ENCODE data around the gene CFAP141.

CFAP141 gene

GRCh38 chr1:154174654-154175053, 31.5 kb downstream of the CFAP141 start:
- H3K4me3 ChIP-seq (replicated peaks; ENCODE audit: low read depth, low read length), result no peak overlapping the region
- no peak for DNase-seq (ENCODE audit: low read depth)
- TF ChIP-seq, protein P1, sequence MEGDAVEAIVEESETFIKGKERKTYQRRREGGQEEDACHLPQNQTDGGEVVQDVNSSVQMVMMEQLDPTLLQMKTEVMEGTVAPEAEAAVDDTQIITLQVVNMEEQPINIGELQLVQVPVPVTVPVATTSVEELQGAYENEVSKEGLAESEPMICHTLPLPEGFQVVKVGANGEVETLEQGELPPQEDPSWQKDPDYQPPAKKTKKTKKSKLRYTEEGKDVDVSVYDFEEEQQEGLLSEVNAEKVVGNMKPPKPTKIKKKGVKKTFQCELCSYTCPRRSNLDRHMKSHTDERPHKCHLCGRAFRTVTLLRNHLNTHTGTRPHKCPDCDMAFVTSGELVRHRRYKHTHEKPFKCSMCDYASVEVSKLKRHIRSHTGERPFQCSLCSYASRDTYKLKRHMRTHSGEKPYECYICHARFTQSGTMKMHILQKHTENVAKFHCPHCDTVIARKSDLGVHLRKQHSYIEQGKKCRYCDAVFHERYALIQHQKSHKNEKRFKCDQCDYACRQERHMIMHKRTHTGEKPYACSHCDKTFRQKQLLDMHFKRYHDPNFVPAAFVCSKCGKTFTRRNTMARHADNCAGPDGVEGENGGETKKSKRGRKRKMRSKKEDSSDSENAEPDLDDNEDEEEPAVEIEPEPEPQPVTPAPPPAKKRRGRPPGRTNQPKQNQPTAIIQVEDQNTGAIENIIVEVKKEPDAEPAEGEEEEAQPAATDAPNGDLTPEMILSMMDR (IDR thresholded peaks at IDR 0.05; ENCODE audit: low read length, missing control alignments), result no peak

DNA sequence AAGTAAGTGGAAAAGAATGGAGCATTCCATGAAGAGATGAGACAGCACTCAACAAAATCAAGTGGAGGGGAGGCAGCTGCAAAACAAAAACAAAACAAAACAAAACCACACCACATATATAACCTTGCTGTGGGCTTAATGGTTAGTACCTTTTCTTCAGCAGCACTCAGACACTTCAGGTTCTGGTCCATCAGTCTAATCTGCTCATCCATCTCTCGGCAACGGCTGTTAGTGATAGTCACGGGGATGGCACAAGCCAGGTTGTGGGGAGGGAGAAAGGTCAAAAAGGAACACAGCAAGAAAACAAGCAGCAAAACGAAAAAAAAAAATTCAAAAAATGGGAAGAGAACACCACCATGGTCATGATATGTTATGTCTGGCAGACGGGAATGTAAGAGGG, 34.3 kb downstream of the CFAP141 start:
- TF ChIP-seq, protein P1 (IDR thresholded peaks at IDR 0.05; ENCODE audit: low read length, missing control alignments), result no peak
- no peak for DNase-seq (ENCODE audit: low read depth)
- no peak overlapping the region for H3K4me3 ChIP-seq (replicated peaks; ENCODE audit: low read depth, low read length)

GRCh38 chr1:154171223-154171583, 34.9 kb downstream of the CFAP141 start:
- no peak for DNase-seq (ENCODE audit: low read depth)
- H3K4me3 ChIP-seq (replicated peaks; ENCODE audit: low read depth, low read length), result no peak overlapping the region
- TF ChIP-seq, protein P1 (IDR thresholded peaks at IDR 0.05; ENCODE audit: low read length, missing control alignments), result no peak

- H3K4me3 ChIP-seq (replicated peaks; ENCODE audit: low read depth, low read length), result no peak overlapping the region
- no peak for DNase-seq (ENCODE audit: low read depth)
- TF ChIP-seq, protein P1 (IDR thresholded peaks at IDR 0.05; ENCODE audit: low read length, missing control alignments), result no peak
These were observed 35.4 kb downstream of the CFAP141 start for GRCh38 chr1:154170547-154171222.

DNA sequence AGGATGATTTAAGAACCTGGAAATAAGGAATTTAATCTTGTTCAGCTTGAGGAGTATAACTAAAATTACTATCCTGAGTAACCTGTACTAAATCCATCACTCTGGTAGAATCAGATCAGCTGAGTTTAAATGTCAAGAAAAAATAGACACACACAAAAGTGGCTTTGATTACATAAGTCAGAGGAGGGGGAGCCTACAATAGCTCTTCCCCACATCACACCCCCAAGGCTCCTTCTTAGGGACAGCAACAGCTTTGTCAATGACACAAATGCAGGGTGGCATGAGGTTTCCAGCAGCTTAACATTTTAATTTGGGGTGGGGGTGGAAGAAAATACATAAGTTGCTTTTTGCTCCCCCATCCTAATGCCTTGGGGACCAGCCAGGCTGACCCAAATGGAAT, 38.7 kb downstream of the CFAP141 start:
- DNase-seq (ENCODE audit: low read depth), result no peak
- TF ChIP-seq, protein P1 (IDR thresholded peaks at IDR 0.05; ENCODE audit: low read length, missing control alignments), result no peak
- no peak overlapping the region for H3K4me3 ChIP-seq (replicated peaks; ENCODE audit: low read depth, low read length)

- no peak overlapping the region for H3K4me3 ChIP-seq (replicated peaks; ENCODE audit: low read depth, low read length)
- DNase-seq (ENCODE audit: low read depth), result no peak
- TF ChIP-seq, protein P1 (IDR thresholded peaks at IDR 0.05; ENCODE audit: low read length, missing control alignments), result no peak
These were observed 39.9 kb downstream of the CFAP141 start for GRCh38 chr1:154166207-154166606.

- no peak overlapping the region for H3K4me3 ChIP-seq (replicated peaks; ENCODE audit: low read depth, low read length)
- TF ChIP-seq, protein P1 (IDR thresholded peaks at IDR 0.05; ENCODE audit: low read length, missing control alignments), result no peak
These were observed 46.6 kb downstream of the CFAP141 start for GRCh38 chr1:154159554-154159953.

More at GRCh38 chr1:154159554-154159953, 46.6 kb downstream of the CFAP141 start:
- DNase-seq (ENCODE audit: low read depth), result no peak
